8988T (cell line): ENCODE results near the gene SNUPN.
A peak's percentile ranks its signal among the peaks of the same experiment; 100 is the strongest.
"Not testable (repeated sequence)": the region's sequence is repeated elsewhere in the genome, so short reads cannot be mapped to it uniquely, and the experiment has no call there.

ENCODE experiments used
- DNase-seq: peaks from one replicate; pipeline ENCODE4 v3.0.0; 2011

The SNUPN gene

GRCh38 chr15:75653347-75653913, 27.9 kb upstream of the SNUPN start:
- no peak for DNase-seq

GRCh38 chr15:75651810-75652543, 26.5 kb upstream of the SNUPN start:
- no peak for DNase-seq

GRCh38 chr15:75650908-75651809, 25.6 kb upstream of the SNUPN start:
- no peak for DNase-seq

- DNase-seq, result no peak
These were observed 24.3 kb upstream of the SNUPN start for GRCh38 chr15:75649848-75650247.

GRCh38 chr15:75649045-75649761, 23.7 kb upstream of the SNUPN start:
- no peak for DNase-seq

- DNase-seq, result no peak
These were observed 22.9 kb upstream of the SNUPN start for GRCh38 chr15:75648156-75649000.

- DNase-seq, result peak; percentile 67
These were observed 22.0 kb upstream of the SNUPN start, which contains the start of gene SNX33 for GRCh38 chr15:75647370-75648155. Gene SNX33, plus strand, starts transcription at chr15:75647912. Its CDS starts 1,191 bp downstream, at chr15:75649103.

GRCh38 chr15:75646944-75647364, 21.4 kb upstream of the SNUPN start:
- no peak for DNase-seq

GRCh38 chr15:75646112-75646943, 20.8 kb upstream of the SNUPN start:
- DNase-seq, result no peak

- DNase-seq, result no peak
These were observed 18.9 kb upstream of the SNUPN start for GRCh38 chr15:75644376-75644775.

- DNase-seq, result no peak
These were observed 16.1 kb upstream of the SNUPN start for GRCh38 chr15:75641603-75642002.

GRCh38 chr15:75641179-75641503, 15.6 kb upstream of the SNUPN start:
- DNase-seq, result no peak

GRCh38 chr15:75640483-75641178, 15.1 kb upstream of the SNUPN start:
- no peak for DNase-seq

GRCh38 chr15:75639709-75640482, 14.4 kb upstream of the SNUPN start, which contains the start of gene IMP3:
Gene IMP3, minus strand, starts transcription at chr15:75640224. Its CDS starts 56 bp downstream, at chr15:75640168.
- peak; percentile 74 for DNase-seq

GRCh38 chr15:75639191-75639708, 13.7 kb upstream of the SNUPN start:
- no peak for DNase-seq

- DNase-seq, result no peak
These were observed 11.9 kb upstream of the SNUPN start for GRCh38 chr15:75637245-75638009.

GRCh38 chr15:75636026-75636425, 10.5 kb upstream of the SNUPN start:
- no peak for DNase-seq

GRCh38 chr15:75633922-75634321, 8.4 kb upstream of the SNUPN start:
- not testable (repeated sequence) for DNase-seq
